GM21390 (cell line): ENCODE data around the gene MTMR2.
"Not testable (repeated sequence)": the region's sequence is repeated elsewhere in the genome, so short reads cannot be mapped to it uniquely, and the experiment has no call there.

ENCODE experiments used
- ATAC-seq: cut with Tn5 transposase; IDR thresholded peaks from one replicate; pipeline ENCODE4 v1.9.1; 2021; ENCODE audit not compliant: unreplicated experiment

Gene MTMR2

DNA sequence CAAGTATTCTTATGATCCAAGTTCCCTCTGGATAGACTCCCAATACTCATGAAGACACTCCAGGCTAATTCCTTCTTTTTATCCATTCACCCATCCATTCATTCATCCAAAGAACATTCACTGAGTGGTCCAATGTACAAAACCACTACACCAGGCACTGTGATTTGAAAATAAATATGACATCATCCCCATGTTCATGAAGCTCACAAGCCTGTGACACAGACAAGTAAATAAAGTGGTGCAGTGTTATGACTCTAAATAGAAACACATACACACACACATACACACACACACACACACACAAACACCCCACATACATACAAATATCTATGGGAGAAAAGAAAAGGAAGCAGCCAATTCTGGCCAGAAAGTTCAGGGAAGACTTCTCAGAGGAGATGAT is 35.5 kb downstream of the MTMR2 start:
- ATAC-seq = no peak

DNA sequence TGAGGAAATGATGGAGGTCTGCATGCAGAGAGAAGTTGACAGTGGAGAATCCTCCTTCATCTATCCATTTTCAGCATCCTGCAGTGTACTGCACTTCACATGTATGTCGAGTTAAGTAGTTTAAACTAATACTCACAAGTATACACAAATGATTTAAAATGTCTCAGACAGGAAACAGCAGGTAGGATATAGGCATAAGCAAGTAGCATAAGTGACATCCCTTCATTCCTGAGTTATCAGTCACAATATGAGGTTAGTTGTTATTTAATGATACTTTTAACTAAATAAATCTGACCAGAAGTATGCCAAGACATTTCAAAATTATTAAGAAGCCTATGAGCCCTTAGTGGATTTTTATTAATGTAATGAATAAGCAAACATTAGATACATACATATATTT is 37.4 kb downstream of the MTMR2 start:
- ATAC-seq = no peak

DNA sequence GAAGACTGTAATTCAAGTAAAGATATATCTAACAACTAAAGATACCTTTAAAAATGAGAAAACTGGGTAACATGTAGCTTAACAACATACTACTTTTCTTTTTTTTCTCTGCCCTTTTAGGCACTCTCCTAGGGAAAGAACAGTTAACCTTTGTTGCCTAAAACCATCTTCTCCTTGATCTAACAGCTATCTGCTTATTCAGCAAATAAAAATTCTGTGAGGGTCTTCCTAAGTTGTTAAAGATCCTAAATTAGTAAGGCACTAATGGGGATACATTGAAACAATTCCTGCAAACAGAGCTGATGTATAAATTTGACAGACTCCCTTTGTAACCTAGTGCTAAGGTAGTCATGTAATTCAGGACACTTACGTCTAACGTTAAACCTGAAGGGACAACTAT is 39.1 kb downstream of the MTMR2 start:
- ATAC-seq = no peak

DNA sequence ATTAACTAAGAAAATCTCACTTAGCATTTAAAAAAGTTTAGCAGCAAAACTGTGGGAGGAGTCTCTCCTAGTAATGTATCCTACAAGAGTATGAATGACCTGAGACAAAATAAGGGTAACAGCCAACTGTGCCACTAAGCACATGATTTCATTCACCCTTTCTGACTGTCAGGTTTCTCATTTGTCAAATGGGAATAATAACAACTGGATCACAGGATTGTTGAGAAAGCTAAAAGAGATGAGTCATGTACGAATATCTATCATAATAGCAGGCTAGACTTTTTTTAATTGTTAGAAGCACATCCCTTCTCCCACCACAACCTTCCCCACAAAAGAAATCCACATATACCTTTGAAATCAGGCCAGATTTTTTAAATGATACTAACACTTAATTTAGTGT is 39.5 kb downstream of the MTMR2 start:
- no peak for ATAC-seq

DNA sequence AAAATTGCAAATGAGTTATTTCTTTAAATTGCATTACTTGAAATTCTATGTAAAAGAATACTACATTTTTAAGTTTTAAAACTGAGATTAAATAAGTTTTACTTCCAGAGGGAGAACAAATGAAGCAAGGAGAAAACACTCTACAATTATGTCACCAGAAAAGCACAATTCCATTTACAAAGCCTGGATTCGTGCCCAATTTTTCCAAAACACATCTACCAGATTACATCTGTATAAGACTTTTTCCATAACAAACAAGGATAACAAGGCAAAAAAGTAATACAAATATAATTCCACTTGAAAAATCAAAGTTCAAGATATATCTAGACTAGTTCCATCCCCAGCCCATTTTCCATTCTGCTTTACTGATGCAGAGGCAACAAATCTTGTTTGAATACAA is 40.5 kb downstream of the MTMR2 start:
- no peak for ATAC-seq

DNA sequence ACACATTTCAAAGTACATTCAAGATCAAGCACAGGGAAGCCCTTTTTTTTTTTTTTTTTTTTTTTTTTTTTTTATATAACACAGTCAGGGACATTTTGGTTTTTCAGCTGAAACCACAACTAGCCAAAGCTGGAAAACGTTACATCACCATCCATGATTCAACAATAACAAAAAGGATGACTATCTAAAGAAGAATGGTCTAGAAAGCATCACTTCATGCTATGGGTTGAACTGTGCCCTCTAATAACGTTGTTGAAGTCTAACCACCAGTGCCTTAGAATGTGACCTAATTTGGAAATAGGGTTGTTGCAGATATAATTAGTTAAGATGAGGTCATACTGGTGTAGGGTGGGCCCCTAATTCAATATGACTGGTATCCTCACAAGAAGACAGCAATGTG is 46.6 kb downstream of the MTMR2 start:
- ATAC-seq = no peak

DNA sequence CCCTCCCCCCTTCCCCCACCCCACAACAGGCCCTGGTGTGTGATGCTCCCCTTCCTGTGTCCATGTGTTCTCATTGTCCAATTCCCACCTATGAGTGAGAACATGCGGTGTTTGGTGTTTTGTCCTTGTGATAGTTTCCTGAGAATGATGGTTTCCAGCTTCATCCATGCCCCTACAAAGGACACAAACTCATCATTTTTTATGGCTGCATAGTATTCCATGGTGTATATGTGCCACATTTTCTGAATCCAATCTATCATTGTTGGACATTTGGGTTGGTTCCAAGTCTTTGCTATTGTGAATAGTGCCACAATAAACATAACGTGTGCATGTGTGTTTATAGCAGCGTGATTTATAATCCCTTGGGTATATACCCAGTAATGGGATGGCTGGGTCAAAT is 53.0 kb downstream of the MTMR2 start:
- ATAC-seq = not testable (repeated sequence)

DNA sequence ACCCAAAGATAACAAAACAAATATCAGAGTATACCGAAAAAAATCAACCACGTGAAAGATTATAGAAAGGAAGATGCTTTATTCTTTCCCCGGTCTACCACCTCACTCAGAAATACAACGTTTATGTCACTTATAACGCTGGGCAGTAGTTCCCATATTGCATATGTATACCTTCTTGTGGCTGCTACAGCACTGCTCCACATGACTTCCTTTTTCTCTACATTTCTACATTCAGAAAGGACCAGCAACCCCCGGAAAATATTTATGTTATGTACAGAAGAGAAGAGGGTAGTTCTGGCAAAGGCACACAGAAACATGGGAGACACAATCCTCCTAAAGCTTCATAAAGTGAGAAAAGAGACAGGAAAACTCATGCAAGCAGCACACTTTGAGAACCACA is 56.8 kb downstream of the MTMR2 start:
- ATAC-seq = no peak

DNA sequence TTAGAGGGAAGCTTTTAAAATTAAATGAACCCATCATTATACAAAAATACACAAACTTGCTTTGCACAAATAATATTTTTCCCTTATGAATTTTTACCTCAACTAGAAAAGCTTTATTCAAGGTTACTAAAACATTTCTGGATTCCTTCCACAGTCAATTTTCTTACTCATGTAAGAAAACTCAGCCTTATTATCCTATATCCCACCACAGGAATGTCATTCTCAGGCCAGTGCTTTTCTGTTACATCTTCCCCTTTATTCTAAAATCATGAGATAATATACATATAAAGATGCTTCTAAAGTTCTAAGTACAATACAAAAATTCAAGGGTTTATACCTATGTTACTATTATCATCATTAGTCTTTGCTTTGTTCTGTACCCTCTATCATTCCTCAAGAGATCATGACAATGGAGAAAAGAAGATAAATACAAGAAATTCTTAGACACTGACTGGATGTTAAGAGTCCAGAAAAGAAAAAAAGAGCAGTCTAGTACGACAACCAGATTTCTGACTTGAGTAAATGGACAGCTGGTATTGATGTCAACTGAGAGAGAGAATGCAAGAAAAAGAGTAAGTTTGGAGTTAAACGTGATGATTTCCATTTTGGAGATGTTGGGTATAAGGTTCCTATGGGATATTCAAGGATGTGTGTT is 60.3 kb downstream of the MTMR2 start:
- no peak for ATAC-seq

DNA sequence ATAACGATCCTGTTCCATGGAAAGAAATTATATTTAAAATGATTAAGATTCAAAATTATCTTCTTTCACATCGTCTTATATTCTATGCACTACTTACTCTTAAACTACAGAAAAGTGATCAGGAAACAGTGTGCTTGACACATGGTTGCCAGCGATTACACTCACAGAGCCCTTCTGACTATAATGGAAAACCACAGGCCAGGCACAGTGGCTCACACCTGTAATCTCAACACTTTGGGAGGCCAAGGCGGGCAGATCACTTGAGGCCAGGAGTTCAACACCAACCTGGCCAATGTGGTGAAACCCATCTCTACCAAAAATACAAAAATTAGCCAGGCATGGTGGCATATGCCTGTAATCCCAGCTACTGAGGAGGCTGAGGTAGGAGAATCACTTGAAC is 63.9 kb downstream of the MTMR2 start:
- not testable (repeated sequence) for ATAC-seq

DNA sequence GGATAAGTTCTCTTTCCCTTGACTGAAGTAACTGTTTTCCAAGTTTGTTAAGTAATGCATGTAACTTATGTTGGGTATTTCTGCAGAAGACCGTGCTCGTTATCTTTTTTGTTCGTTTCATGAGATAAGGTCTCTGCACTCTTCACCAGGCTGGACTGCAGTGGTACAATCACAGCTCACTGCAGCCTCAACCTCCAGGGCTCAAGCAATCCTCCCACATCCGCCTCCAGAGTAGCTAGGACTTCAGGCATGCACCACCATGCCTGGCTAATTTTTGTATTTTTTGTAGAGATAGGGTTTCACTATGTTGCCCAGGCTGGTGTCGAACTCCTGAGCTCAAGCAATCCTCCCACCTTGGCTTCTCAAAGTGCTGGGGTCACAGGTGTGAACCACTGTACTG is 69.5 kb downstream of the MTMR2 start:
- ATAC-seq = not testable (repeated sequence)

DNA sequence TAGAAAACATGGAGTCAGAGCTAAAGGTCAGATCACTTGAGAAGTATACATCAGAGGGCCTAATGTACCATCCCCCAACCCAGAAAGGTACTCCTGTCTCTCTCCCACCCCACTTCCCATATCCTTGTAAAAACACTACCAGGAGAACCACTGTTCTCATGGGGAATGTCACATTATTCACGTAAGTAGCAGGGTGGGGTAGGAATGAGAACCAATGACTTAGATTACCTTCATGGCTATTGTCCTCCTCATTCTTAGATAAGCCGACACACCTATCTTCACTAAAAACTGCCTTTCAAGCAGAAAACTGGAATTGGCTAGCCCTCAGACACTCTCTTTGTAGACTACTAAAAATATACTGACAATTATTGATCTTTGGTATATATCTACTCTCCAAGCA is 70.0 kb downstream of the MTMR2 start:
- ATAC-seq = no peak

DNA sequence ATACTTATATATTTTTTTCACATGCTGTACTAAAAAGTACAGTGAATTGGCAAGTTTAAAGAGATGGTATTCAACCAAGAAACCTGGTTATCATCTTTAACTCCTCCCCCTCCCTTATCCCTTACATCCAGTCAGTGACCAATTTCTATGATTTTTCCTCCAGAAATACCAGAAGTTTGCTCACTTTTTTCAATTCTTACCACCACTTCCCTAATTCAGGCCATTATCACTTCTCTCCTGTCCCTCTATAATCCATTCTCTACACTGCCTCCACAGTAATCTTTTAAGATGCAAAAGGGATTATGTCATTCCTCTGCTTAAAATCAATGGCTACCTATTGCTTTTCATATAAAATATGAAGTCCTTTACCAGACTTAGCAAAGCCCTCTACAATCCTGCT is 70.8 kb downstream of the MTMR2 start:
- ATAC-seq = no peak

DNA sequence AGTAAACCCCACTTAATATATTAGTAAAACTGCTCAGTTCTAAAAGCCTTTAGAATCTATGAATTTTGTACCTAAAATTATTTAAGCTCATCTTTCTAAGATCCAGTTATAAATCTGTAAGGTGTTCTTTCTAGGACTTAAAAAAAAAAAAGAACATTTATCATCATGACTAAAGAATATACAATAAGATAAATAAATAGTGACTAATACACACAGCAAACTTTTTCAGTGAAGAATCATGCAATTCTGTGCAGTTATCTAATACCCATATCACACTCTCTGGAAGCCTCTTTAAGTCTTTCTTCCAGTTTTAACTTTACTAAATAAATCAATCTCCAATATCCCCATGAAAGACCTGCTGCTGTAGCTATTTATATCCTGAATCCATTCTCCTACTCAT is 73.8 kb downstream of the MTMR2 start:
- no peak for ATAC-seq

DNA sequence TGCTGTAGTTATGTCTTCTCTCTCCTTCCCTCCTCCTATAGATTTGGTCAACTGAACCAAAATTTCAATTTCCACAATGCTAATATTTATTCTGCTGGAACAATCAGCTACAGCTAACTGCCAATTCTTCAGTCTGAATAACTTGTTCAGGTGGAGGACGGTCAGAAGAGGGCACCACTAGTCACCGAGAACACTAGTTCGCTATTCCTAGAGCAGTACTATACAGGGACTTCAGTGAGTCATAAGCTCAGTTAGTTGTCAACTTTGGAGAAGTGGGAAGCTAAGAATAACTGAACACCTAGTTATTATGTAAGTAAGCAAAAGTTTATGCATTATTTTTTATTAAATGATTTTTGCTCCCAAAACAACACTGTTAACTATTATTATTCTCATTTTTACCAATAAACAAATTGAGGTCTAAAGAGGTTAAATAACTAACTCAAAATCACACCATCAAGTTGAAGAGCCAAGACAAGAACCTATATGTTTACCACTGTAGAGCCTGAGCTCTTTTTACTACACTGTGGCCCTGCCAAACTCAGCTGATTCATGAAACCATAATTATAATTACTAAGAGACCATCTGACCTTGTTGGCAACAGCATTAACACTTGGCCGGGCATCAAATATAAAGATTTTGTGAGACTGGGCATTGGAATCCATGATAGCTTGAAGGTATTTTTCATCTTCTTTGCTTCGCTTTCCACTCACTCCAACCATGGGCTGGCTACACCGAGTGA is 74.7 kb downstream of the MTMR2 start:
- peak; percentile 48 for ATAC-seq

DNA sequence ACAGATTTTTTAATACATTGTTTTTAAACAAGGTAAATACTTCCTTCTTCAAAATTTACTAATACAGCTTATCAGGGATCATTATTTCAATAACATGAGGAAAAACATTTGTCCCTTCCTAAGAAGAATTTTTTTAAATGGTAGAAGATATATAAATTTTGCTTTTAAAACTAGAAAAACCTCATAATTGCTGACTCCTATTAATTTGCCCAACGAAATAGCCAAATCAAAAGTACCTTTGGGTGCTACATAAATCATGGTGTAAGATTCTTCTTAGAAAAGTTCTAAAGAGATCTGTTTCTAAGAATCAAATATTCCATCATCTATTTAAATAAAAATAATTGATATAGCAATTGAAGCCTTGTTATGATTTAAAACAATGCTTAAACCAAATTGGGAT is 78.7 kb downstream of the MTMR2 start:
- ATAC-seq = no peak

DNA sequence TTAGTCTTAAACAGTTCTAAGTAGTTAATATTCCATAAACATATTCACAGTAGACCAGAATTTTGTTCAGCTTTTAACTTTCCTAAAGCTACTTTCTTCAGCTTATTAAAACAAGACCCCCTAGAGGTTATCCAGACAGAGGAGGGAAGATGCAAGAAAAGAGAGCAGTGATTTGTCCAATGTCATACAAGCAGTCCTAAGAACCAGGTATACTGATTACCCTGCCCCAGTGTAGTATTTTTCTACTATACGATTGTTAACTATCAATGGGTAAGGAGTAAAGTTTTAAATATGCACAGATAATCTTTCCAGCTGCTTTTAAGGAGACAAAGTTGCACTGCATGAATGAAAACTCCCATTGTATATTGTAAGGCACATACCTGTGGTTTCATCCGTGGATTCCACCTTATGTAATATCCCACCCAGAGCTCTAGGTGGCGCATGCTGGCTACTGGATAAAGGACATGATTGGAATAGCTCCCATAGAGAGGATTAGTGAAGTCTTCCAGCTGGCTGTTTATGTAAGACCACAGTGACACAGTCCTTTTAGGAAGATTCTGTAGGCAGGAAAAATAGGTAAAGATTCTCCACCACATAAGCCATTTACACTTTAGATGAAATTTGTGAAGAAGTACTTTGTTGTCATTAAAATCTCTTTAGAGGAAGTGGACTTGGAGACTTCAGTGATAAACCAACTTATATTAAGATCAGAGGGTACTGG is 88.0 kb downstream of the MTMR2 start:
- peak; percentile 94 for ATAC-seq

DNA sequence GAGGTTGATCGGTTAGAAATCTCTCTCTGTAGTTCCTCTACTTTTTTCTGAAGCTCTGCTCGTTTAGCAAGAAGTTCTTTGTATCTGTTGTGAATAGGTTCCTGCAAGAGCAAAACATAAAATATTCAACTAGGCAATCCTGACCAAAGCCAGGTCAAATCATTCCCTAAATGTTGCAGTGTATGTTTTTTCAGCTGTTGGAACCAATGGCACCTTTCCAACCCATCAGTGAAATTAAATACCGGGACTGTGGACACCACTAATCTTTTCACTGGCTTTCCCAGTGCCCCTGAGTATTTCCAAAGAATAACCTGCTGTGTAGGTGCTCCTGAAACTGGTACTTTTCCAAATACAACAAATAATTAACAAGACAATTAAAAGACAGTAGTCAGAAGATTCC is 88.6 kb downstream of the MTMR2 start:
- ATAC-seq = no peak

DNA sequence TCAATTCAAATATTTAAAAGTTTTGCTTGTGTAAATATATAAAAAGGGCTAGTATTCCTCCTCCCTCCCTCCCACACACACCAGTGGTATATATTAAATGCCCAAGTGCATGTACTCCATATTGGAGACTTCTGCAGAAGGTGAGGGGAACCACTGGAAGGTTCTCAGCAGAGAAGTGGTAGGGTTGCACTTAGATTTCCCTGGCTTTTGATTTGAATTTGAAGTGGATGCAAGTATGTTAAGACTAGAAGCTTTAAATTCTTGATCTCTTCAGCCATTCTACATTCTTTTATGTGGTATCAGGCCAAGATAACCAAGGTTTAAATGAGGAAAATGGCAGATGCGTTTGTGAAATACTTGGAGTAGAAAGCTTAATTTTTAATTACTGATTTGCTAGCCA is 90.5 kb downstream of the MTMR2 start:
- no peak for ATAC-seq

DNA sequence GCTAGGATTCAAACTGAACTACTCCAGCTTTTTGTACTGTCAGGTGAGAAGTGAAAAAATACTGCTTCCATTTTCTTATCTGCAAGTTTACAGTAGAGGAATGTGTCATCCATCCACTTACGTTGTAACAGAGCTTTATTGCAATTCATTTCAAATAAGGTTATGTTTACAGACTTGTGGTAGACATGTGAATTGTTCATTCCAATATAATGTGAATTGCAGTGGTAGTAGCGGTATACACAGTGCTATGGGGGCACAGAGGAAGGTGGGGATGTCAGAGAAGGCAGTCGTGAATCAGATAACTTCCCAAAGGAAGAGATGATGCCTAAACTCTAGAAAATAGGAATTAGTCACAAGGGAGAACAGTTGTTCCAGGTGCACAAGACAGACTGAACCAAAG is 91.1 kb downstream of the MTMR2 start:
- no peak for ATAC-seq

DNA sequence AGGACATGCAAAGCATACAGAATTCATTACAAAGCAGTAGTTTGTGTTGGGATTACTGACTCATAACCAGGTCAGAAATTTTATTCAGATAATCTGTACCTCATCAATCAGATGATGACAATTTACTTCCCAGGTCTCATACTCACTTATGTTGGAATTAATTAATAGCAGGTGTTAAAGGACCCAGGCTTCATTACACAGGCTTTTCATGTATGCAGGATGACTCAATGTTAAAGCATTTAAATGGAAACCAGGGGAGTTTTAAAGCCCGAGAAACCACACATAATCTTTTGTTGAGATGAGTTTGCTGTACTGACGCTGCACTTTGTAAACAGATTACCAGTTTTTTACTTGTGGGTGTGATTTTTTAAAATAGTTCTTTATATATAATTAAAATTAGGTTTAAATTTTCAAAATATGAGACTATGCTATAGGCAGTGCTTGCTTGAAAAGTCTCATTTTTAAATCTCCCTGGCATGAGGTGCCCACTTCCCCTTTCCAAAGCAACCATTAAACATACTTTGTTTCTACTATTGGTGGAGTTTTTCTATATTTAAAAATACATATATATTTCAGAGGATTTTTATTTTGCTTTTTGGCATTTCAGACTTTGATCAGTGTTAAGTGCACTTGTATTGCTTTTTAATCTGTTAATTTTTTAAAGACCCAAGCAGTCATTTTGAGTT is 92.6 kb downstream of the MTMR2 start:
- ATAC-seq = no peak
